Keratinocyte (primary cell): ENCODE results near the gene RER1. TPM values are rescaled to one million over a fixed set of nuclear protein-coding genes. Genes with fewer than 3 reads are reported as not detected.

Source experiments
- DNase-seq: peaks from one replicate; pipeline ENCODE4 v3.0.0-alpha.2; 2011; ENCODE audit warnings: low read depth, missing footprints, low spot score
- FAIRE-seq: peaks from 2 replicates; lab custom pipeline; 2011; peaks lifted over from hg19 to GRCh38; lab: Jason Lieb, UNC
- H2AFZ ChIP-seq: 2 replicates; pipeline ENCODE4 v1.6.0; 2012; ENCODE audit warnings: low read length, control low read depth, inconsistent platforms; ENCODE audit not compliant: control insufficient read depth
- H3K27ac ChIP-seq: 2 replicates; pipeline ENCODE4 v1.5.1; 2011; ENCODE audit warnings: low read length; ENCODE audit not compliant: control insufficient read depth, insufficient read depth
- H3K27me3 ChIP-seq: 3 replicates; pipeline ENCODE4 v1.6.0; 2011; ENCODE audit warnings: low read length; ENCODE audit not compliant: control insufficient read depth, insufficient read depth; ENCODE audit errors: extremely low read depth
- H3K36me3 ChIP-seq, 2 experiments: 2 replicates in 1 of 2; 3 replicates in 1 of 2; pipeline ENCODE4 v1.5.1; 2011; ENCODE audit warnings: low read length in 2 of 2, mild to moderate bottlenecking in 1 of 2; ENCODE audit not compliant: control insufficient read depth in 2 of 2, insufficient read depth in 2 of 2; ENCODE audit errors: extremely low read depth in 1 of 2
- H3K4me1 ChIP-seq: 3 replicates; pipeline ENCODE4 v1.5.1; 2011; ENCODE audit warnings: low read length; ENCODE audit not compliant: control insufficient read depth, insufficient read depth; ENCODE audit errors: extremely low read depth
- H3K4me2 ChIP-seq: 3 replicates; pipeline ENCODE4 v1.6.0; 2011; ENCODE audit warnings: low read depth, low read length; ENCODE audit not compliant: control insufficient read depth, insufficient read depth; ENCODE audit errors: extremely low read depth
- H3K4me3 ChIP-seq, 3 experiments: fragments of 200-600 bp in 1 of 3; sonication (generic) in 1 of 3; 2 replicates in 2 of 3; 3 replicates in 1 of 3; pipeline ENCODE4 v1.5.1; 2011 to 2016; ENCODE audit warnings: low read length in 3 of 3, mild to moderate bottlenecking in 3 of 3, control low read depth in 2 of 3, inconsistent platforms in 1 of 3, low read depth in 1 of 3, mixed read lengths in 1 of 3, mixed run types in 1 of 3, moderate library complexity in 1 of 3; ENCODE audit not compliant: control insufficient read depth in 2 of 3, insufficient read depth in 2 of 3; ENCODE audit errors: extremely low read depth in 1 of 3
- H3K79me2 ChIP-seq: 2 replicates; pipeline ENCODE4 v1.6.0; 2012; ENCODE audit warnings: low read length; ENCODE audit not compliant: control insufficient read depth, insufficient read depth
- H3K9ac ChIP-seq: 3 replicates; pipeline ENCODE4 v1.6.0; 2011; ENCODE audit warnings: low read length; ENCODE audit not compliant: control insufficient read depth, insufficient read depth; ENCODE audit errors: extremely low read depth
- H3K9me1 ChIP-seq: 3 replicates; pipeline ENCODE4 v1.6.0; 2011; ENCODE audit warnings: low read length; ENCODE audit not compliant: control insufficient read depth, insufficient read depth; ENCODE audit errors: extremely low read depth
- H3K9me3 ChIP-seq: 2 replicates; pipeline ENCODE4 v1.5.1; 2012; ENCODE audit warnings: low read depth, low read length; ENCODE audit not compliant: control insufficient read depth
- H4K20me1 ChIP-seq: 3 replicates; pipeline ENCODE4 v1.6.0; 2011; ENCODE audit warnings: low read length; ENCODE audit not compliant: control insufficient read depth, insufficient read depth; ENCODE audit errors: extremely low read depth
- EZH2 ChIP-seq: IDR thresholded peaks from one replicate; pipeline ENCODE4 v1.6.1; 2012; ENCODE audit warnings: inconsistent platforms, mild to moderate bottlenecking, low read length, moderate library complexity
- dilution Hi-C: fragments of 300-500 bp; cut with MboI; formaldehyde crosslinking; loops from one replicate; pipeline ENCODE4 v1.7.0; 2020; ENCODE audit warnings: low sequenced_read_pairs; ENCODE audit not compliant: extremely low pct_ligation_motif_present
- polyA plus RNA-seq, 5 experiments: library from polyadenylated mRNA; depleted of rRNA in 3 of 5; stranded (reverse) in 3 of 5; stranded (forward) in 1 of 5; unstranded in 1 of 5; fragments of >200 nt; gene quantifications; 1 replicate in 1 of 5; 2 replicates in 3 of 5; 3 replicates in 1 of 5; pipeline versions ENCODE4 v1.2.1 to v1.2.3, GENCODE V29; 2011 to 2012; ENCODE audit warnings: missing spikeins in 2 of 5, low read depth in 1 of 5, low replicate concordance in 1 of 5
- TF ChIP-seq, protein P1 (sequence below), 3 experiments: IDR thresholded peaks in 1 of 3; conservative IDR thresholded peaks in 1 of 3; optimal IDR thresholded peaks in 1 of 3; 2 replicates in 2 of 3; 3 replicates in 1 of 3; pipeline versions ENCODE3 to v1.5.1; 2011; ENCODE audit warnings: low read length in 3 of 3, mild to moderate bottlenecking in 3 of 3, moderate library complexity in 2 of 3, control low read depth in 1 of 3, inconsistent platforms in 1 of 3; ENCODE audit not compliant: insufficient read depth in 2 of 3; ENCODE audit errors: extremely low read depth in 1 of 3

Gene RER1
- polyA plus RNA-seq, 1 donor (not counting 4 experiments of a cell fraction or from before 2014, with no cell fraction given), result 297 TPM

DNA sequence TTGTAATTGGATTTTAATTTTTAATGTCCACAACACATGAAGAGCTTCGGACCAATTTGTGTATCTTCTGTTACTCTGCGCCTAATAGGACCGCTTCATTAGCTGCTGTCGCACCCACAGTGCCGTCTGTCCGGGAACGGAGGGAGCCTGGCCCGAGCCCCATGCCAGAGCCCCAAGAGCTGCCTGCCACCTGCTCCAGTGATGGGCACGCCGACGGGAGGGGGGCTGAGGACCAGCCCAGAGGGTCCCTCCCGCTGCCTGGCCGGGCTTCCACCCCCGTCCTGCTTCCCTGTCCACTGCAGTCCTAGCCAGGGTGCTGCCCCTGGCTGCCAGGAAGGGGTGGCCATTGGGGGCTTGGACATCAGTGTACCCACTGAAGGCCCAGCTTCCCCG lies 54.2 kb downstream of the RER1 start:
- Histone ChIP-seq H3K9ac (no peak overlapping the region), H3K27me3 (no peaks in the 10 kb centered on the region), H3K36me3 (peaks cover 1 to 20% of the 10 kb centered on the region in 2 experiments), H3K27ac (no peak overlapping the region), H3K79me2 (peaks cover 87% of the 10 kb centered on the region), H3K9me1 (no peaks in the 10 kb centered on the region), H3K4me2 (no peak overlapping the region), H3K9me3 (no peaks in the 10 kb centered on the region), H3K4me1 (peaks cover 19% of the 10 kb centered on the region), H4K20me1 (peaks cover 41% of the 10 kb centered on the region), H3K4me3 (no peak overlapping the region), H2AFZ (no peak overlapping the region)
- FAIRE-seq (no peak), DNase-seq (no peak)
- dilution Hi-C loops, result no loop called here
- no peak for TF ChIP-seq EZH2
- TF ChIP-seq, protein P1, sequence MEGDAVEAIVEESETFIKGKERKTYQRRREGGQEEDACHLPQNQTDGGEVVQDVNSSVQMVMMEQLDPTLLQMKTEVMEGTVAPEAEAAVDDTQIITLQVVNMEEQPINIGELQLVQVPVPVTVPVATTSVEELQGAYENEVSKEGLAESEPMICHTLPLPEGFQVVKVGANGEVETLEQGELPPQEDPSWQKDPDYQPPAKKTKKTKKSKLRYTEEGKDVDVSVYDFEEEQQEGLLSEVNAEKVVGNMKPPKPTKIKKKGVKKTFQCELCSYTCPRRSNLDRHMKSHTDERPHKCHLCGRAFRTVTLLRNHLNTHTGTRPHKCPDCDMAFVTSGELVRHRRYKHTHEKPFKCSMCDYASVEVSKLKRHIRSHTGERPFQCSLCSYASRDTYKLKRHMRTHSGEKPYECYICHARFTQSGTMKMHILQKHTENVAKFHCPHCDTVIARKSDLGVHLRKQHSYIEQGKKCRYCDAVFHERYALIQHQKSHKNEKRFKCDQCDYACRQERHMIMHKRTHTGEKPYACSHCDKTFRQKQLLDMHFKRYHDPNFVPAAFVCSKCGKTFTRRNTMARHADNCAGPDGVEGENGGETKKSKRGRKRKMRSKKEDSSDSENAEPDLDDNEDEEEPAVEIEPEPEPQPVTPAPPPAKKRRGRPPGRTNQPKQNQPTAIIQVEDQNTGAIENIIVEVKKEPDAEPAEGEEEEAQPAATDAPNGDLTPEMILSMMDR (optimal IDR thresholded peaks at IDR 0.05 in 1 of 3, IDR thresholded peaks at IDR 0.05 in 1 of 3, conservative IDR thresholded peaks at IDR 0.05 in 1 of 3; ENCODE audit: extremely low read depth in 1 of 3, insufficient read depth in 2 of 3, low read length in 3 of 3), result no peak

DNA sequence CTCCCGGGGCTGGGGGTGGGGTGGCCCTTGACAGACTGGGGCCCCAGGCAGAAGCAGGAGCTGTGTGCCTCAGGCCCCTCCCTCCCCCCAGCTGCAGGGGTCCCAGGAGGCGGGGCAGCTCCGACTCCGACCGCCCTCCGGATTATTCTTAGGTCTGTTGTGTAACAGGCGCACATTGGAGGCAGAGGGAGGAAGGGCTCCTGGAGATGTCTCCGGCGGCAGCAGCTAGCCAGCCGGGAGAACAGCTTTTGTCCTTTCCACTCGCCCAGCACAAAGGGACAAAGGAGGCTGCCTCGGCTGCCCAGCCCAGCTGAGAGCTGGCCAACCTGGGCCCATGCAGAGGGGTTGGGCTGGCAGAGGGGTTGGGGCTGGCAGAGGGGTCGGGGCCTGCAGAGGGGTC lies 54.8 kb downstream of the RER1 start:
- no peak overlapping the region for H3K4me2 ChIP-seq

More for the DNA sequence above, 54.8 kb downstream of the RER1 start:
- Histone ChIP-seq H2AFZ (no peak overlapping the region), H3K27me3 (no peaks in the 10 kb centered on the region), H3K4me1 (peaks cover 25% of the 10 kb centered on the region), H3K79me2 (peaks cover 87% of the 10 kb centered on the region), H3K36me3 (peaks cover 0 to 23% of the 10 kb centered on the region in 2 experiments), H4K20me1 (peaks cover 38% of the 10 kb centered on the region), H3K9ac (no peak overlapping the region), H3K27ac (no peak overlapping the region), H3K9me1 (no peaks in the 10 kb centered on the region), H3K9me3 (no peaks in the 10 kb centered on the region), H3K4me3 (no peak overlapping the region)
- dilution Hi-C loops, result no loop called here
- FAIRE-seq (no peak), DNase-seq (no peak)
- TF ChIP-seq EZH2, result no peak
- TF ChIP-seq, protein P1 (optimal IDR thresholded peaks at IDR 0.05 in 1 of 3, IDR thresholded peaks at IDR 0.05 in 1 of 3, conservative IDR thresholded peaks at IDR 0.05 in 1 of 3; ENCODE audit: extremely low read depth in 1 of 3, insufficient read depth in 2 of 3, low read length in 3 of 3), result no peak
